Astrocyte (in vitro differentiated cells and primary cell): ENCODE data around the gene NUP155. TPM values are rescaled to one million over a fixed set of nuclear protein-coding genes. Genes with fewer than 3 reads are reported as not detected.
"Not testable (repeated sequence)": the region's sequence is repeated elsewhere in the genome, so short reads cannot be mapped to it uniquely, and the experiment has no call there.

Experiments used
- DNase-seq: peaks from one replicate; pipeline ENCODE4 v3.0.0-alpha.2; 2010; ENCODE audit warnings: low read depth
- FAIRE-seq: peaks from 2 replicates; lab custom pipeline; 2011; peaks lifted over from hg19 to GRCh38; lab: Jason Lieb, UNC
- H2AFZ ChIP-seq: 2 replicates; pipeline ENCODE4 v1.6.0; 2012; ENCODE audit warnings: low read depth, low read length, inconsistent platforms
- H3K27ac ChIP-seq: 2 replicates; pipeline ENCODE4 v1.5.1; 2011; ENCODE audit warnings: low read depth, low read length, inconsistent platforms
- H3K27me3 ChIP-seq: 2 replicates; pipeline ENCODE4 v1.6.0; 2011; ENCODE audit warnings: low read length, inconsistent platforms; ENCODE audit not compliant: insufficient read depth
- H3K36me3 ChIP-seq: 2 replicates; pipeline ENCODE4 v1.5.1; 2011; ENCODE audit warnings: low read length, inconsistent platforms; ENCODE audit not compliant: insufficient read depth
- H3K4me1 ChIP-seq: 2 replicates; pipeline ENCODE4 v1.5.1; 2011; ENCODE audit warnings: low read length, inconsistent platforms; ENCODE audit not compliant: insufficient read depth
- H3K4me2 ChIP-seq: 2 replicates; pipeline ENCODE4 v1.6.0; 2012; ENCODE audit warnings: low read length, inconsistent platforms
- H3K4me3 ChIP-seq: 2 replicates; pipeline ENCODE4 v1.5.1; 2011; ENCODE audit warnings: low read depth, mild to moderate bottlenecking, low read length, inconsistent platforms; ENCODE audit not compliant: insufficient read depth
- H3K79me2 ChIP-seq: 2 replicates; pipeline ENCODE4 v1.6.0; 2012; ENCODE audit warnings: mild to moderate bottlenecking, low read length, inconsistent platforms; ENCODE audit not compliant: insufficient read depth
- H3K9ac ChIP-seq: 2 replicates; pipeline ENCODE4 v1.6.0; 2012; ENCODE audit warnings: mild to moderate bottlenecking, low read length, inconsistent platforms
- H3K9me3 ChIP-seq: 2 replicates; pipeline ENCODE4 v1.5.1; 2012; ENCODE audit warnings: low read depth, mild to moderate bottlenecking, low read length, inconsistent platforms; ENCODE audit not compliant: insufficient read depth
- H4K20me1 ChIP-seq: 2 replicates; pipeline ENCODE4 v1.6.0; 2012; ENCODE audit warnings: low read length, inconsistent platforms; ENCODE audit not compliant: insufficient read depth
- H3K27ac Mint-ChIP-seq: one replicate; pipeline ENCODE4 v1.8.0; 2021; ENCODE audit warnings: mild to moderate bottlenecking, mixed read lengths; ENCODE audit not compliant: unreplicated experiment
- H3K27me3 Mint-ChIP-seq: one replicate; pipeline ENCODE4 v1.8.0; 2021; ENCODE audit warnings: low read depth, mixed read lengths; ENCODE audit not compliant: unreplicated experiment
- H3K36me3 Mint-ChIP-seq: one replicate; pipeline ENCODE4 v1.8.0; 2021; ENCODE audit warnings: low read depth, mixed read lengths; ENCODE audit not compliant: unreplicated experiment
- H3K4me1 Mint-ChIP-seq: one replicate; pipeline ENCODE4 v1.8.0; 2021; ENCODE audit warnings: low read depth, mixed read lengths; ENCODE audit not compliant: unreplicated experiment
- H3K4me3 Mint-ChIP-seq: one replicate; pipeline ENCODE4 v1.8.0; 2021; ENCODE audit warnings: mild to moderate bottlenecking, moderate library complexity, mixed read lengths; ENCODE audit not compliant: unreplicated experiment
- H3K9me3 Mint-ChIP-seq: one replicate; pipeline ENCODE4 v1.8.0; 2021; ENCODE audit warnings: mild to moderate bottlenecking, mixed read lengths; ENCODE audit not compliant: unreplicated experiment
- CTCF ChIP-seq: IDR thresholded peaks from 2 replicates; pipeline ENCODE4 v1.5.1; 2011; ENCODE audit warnings: low read depth, mild to moderate bottlenecking, inconsistent platforms, low read length, moderate library complexity; ENCODE audit not compliant: insufficient read depth
- EZH2 ChIP-seq: IDR thresholded peaks from 2 replicates; pipeline ENCODE4 v1.6.1; 2012; ENCODE audit warnings: mild to moderate bottlenecking, low read length, inconsistent platforms; ENCODE audit not compliant: insufficient read depth
- total RNA-seq: library from RNA; stranded (reverse); gene quantifications from 2 replicates; pipeline ENCODE4 v1.2.1, GENCODE V29; 2021

The NUP155 gene
- total RNA-seq, 1 donor from 2014 or later: 28.8 TPM

DNA sequence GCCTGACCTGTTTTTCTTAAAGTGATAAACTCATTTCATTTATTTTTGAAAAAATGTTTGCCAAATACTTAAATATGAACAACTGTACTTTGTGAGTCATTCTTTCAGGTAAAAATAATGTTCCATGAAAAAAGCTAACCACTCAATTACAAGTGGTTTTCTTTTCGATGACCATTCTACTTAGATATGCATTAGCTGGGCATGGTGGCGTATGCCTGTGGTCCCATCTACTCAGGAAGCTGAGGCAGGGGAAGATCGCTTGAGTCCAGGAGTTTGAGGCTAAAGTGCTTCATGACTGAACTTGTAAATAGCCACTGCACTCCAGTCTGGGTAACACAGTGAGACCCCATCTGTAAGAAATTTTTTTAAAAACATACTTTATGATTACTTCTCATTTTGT, 4.2 kb upstream of the NUP155 start:
- H3K4me3 Mint-ChIP-seq: no peak overlapping the region
- Histone ChIP-seq H3K9ac (no peak overlapping the region), H3K4me1 (peaks cover 7% of the 10 kb centered on the region), H3K27ac (no peak overlapping the region), H2AFZ (no peak overlapping the region), H4K20me1 (no peaks in the 10 kb centered on the region), H3K36me3 (no peaks in the 10 kb centered on the region), H3K79me2 (peaks cover 19% of the 10 kb centered on the region), H3K4me3 (no peak overlapping the region), H3K9me3 (no peaks in the 10 kb centered on the region), H3K4me2 (no peak overlapping the region), H3K27me3 (no peaks in the 10 kb centered on the region)
- no peaks in the 10 kb centered on the region for H3K27me3 Mint-ChIP-seq
- TF ChIP-seq EZH2: no peak
- H3K36me3 Mint-ChIP-seq: no peaks in the 10 kb centered on the region
- no peak overlapping the region for H3K27ac Mint-ChIP-seq
- FAIRE-seq (no peak), DNase-seq (peak; percentile 37)
- no peaks in the 10 kb centered on the region for H3K9me3 Mint-ChIP-seq
- no peaks in the 10 kb centered on the region for H3K4me1 Mint-ChIP-seq

GRCh38 chr5:37370550-37370863, 399 bp downstream of the NUP155 start:
- no peaks in the 10 kb centered on the region for H3K36me3 Mint-ChIP-seq

GRCh38 chr5:37355161-37355560, 15.7 kb downstream of the NUP155 start:
- peaks cover 8% of the 10 kb centered on the region for H3K79me2 ChIP-seq
- no peaks in the 10 kb centered on the region for H3K9me3 ChIP-seq
- no peaks in the 10 kb centered on the region for H3K9me3 Mint-ChIP-seq
- H3K27me3 Mint-ChIP-seq: no peaks in the 10 kb centered on the region
- H3K4me1 Mint-ChIP-seq: no peaks in the 10 kb centered on the region
- H3K4me3 ChIP-seq: no peak overlapping the region
- H4K20me1 ChIP-seq: peaks cover 6% of the 10 kb centered on the region
- H3K27ac Mint-ChIP-seq: no peak overlapping the region
- TF ChIP-seq CTCF (no peak), EZH2 (no peak)
- DNase-seq (no peak), FAIRE-seq (no peak)
- no peak overlapping the region for H3K4me3 Mint-ChIP-seq
- H3K36me3 Mint-ChIP-seq: peaks cover 3% of the 10 kb centered on the region
- H3K27me3 ChIP-seq: no peaks in the 10 kb centered on the region
- no peak overlapping the region for H3K4me2 ChIP-seq
- no peak overlapping the region for H3K9ac ChIP-seq
- no peaks in the 10 kb centered on the region for H3K4me1 ChIP-seq
- H3K36me3 ChIP-seq: peaks cover 26% of the 10 kb centered on the region
- no peak overlapping the region for H2AFZ ChIP-seq
- no peak overlapping the region for H3K27ac ChIP-seq

More at GRCh38 chr5:37370550-37370863, 399 bp downstream of the NUP155 start:
- DNase-seq (no peak), FAIRE-seq (no peak)
- H2AFZ ChIP-seq: peak overlapping the region; percentile 78
- Mint-ChIP-seq H3K27me3 (no peaks in the 10 kb centered on the region), H3K9me3 (no peaks in the 10 kb centered on the region), H3K4me1 (peaks cover 2% of the 10 kb centered on the region), H3K4me3 (peak overlapping the region; percentile 99), H3K27ac (peak overlapping the region; percentile 97)
- peak overlapping the region; percentile 97 for H3K9ac ChIP-seq
- H3K4me2 ChIP-seq: peak overlapping the region; percentile 96
- no peaks in the 10 kb centered on the region for H3K27me3 ChIP-seq
- H4K20me1 ChIP-seq: peaks cover 11% of the 10 kb centered on the region
- H3K4me1 ChIP-seq: peaks cover 15% of the 10 kb centered on the region
- H3K4me3 ChIP-seq: peak overlapping the region; percentile 100
- H3K9me3 ChIP-seq: no peaks in the 10 kb centered on the region
- TF ChIP-seq EZH2 (no peak), CTCF (no peak)
- H3K27ac ChIP-seq: peak overlapping the region; percentile 84
- peaks cover 54% of the 10 kb centered on the region for H3K79me2 ChIP-seq
- H3K36me3 ChIP-seq: no peaks in the 10 kb centered on the region

DNA sequence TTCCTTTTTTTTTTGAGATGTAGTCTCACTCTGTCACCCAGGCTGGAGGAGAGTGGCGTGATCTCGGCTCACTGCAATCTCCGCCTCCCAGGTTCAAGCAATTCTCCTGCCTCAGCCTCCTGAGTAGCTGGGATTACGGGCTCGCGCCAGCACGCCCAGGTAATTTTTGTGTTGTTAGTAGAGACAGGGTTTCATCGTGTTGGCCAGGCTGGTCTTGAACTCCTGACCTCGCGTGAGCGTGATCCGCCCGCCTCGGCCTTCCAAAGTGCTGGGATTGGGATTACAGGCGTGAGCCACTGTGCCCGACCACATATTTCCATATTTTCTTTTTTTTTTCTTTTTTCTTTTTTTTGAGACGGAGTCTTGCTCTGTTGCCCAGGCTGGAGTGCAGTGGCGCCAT, 28.2 kb downstream of the NUP155 start:
- H3K9me3 ChIP-seq, H4K20me1 ChIP-seq, H3K4me1 ChIP-seq, H3K4me1 Mint-ChIP-seq, H2AFZ ChIP-seq, FAIRE-seq, H3K36me3 Mint-ChIP-seq, H3K9me3 Mint-ChIP-seq, H3K27ac Mint-ChIP-seq, H3K4me3 Mint-ChIP-seq, H3K4me3 ChIP-seq, DNase-seq, H3K27ac ChIP-seq, H3K27me3 Mint-ChIP-seq, H3K27me3 ChIP-seq, H3K9ac ChIP-seq, H3K4me2 ChIP-seq, H3K79me2 ChIP-seq: not testable (repeated sequence)
- peaks cover 34% of the 10 kb centered on the region for H3K36me3 ChIP-seq

GRCh38 chr5:37334754-37335153, 36.2 kb downstream of the NUP155 start:
- H3K36me3 ChIP-seq: peaks cover 25% of the 10 kb centered on the region
- not testable (repeated sequence) for H3K4me2 ChIP-seq, DNase-seq, H3K9ac ChIP-seq, H3K4me3 ChIP-seq, H2AFZ ChIP-seq, H3K4me1 ChIP-seq, H3K4me3 Mint-ChIP-seq, H4K20me1 ChIP-seq, H3K9me3 Mint-ChIP-seq, H3K27ac ChIP-seq, H3K79me2 ChIP-seq, H3K9me3 ChIP-seq, FAIRE-seq, H3K4me1 Mint-ChIP-seq, H3K27me3 ChIP-seq, H3K27ac Mint-ChIP-seq, H3K27me3 Mint-ChIP-seq
- H3K36me3 Mint-ChIP-seq: peaks cover 15% of the 10 kb centered on the region
